ENCODE results near the gene CD247. TPM values are rescaled to one million over a fixed set of nuclear protein-coding genes. Genes with fewer than 3 reads are reported as not detected.

CD247 gene
- total RNA-seq, 1 experiment from 2014 or later, result 0.44 TPM

DNA sequence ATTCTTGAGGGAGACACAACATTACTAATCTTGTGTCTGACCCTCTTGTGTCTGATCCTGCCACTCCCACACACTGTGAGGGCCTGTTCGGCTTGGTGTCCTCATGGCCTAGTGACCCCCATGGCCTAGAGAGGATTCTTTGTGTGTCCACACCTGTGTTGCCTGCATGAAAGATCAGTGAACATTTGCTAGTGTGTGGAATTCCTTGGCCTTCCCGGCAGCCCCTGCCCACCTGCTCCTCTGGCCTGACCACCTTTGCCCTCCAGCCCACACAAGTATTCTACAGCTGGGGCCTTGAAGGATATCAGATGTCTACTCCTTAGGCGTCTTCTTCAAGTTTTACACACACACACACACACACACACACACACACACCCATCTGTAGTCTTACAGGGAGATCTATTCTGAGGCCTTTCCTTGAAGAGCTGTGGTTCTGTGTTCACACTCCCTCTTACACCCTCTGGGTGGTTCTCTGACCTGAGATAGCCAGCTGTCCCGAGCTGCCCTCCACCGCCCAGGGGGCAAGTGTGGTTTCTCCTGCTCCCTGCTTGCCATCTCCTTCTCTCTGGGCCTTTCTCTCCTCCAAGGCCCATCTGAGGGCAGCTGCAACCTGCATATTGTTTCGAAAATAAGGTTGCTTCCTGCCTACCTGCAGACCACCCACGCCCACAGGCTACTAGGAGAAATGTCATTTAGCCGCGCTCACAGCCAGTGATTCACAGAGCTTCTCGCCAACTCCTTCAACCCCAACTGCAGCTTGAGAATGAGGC lies 45.4 kb downstream of the CD247 start:
- BruUV-seq (replicated peaks), result no TSS peak
- in situ Hi-C loops (cut with HindIII; ENCODE audit: low pct_unique_long_range_greater_than_20kb, low sequenced_read_pairs) (no loop called here), intact Hi-C loops (cut with micrococcal nuclease; ENCODE audit: unreplicated experiment) (no loop called here)
- DNase-seq (ENCODE audit: low read depth, low spot score), result no peak
- ChIA-PET CTCF (no interaction called here), POLR2A (no interaction called here)
- Histone ChIP-seq H3K27me3 (ENCODE audit: control insufficient read depth, insufficient read depth, low read length) (no peaks in the 10 kb centered on the region), H3K27ac (ENCODE audit: low read length) (no peak overlapping the region), H3K4me3 (ENCODE audit: low read depth in 2 of 2, low read length in 2 of 2) (no peak overlapping the region), H3K4me1 (ENCODE audit: control insufficient read depth, insufficient read depth, low read length) (no peaks in the 10 kb centered on the region), H3K36me3 (ENCODE audit: control insufficient read depth, insufficient read depth, low read length) (no peaks in the 10 kb centered on the region), H3K9me3 (ENCODE audit: control insufficient read depth, insufficient read depth, low read depth, low read length) (no peaks in the 10 kb centered on the region)
- TF ChIP-seq TCF7L2 (IDR thresholded peaks at IDR 0.05; ENCODE audit: low read depth, low read length), result no peak
- no peak for TF ChIP-seq POLR2AphosphoS5 (IDR thresholded peaks at IDR 0.05; ENCODE audit: low read depth, low read length)
- no peak for TF ChIP-seq SIN3A (IDR thresholded peaks at IDR 0.05; ENCODE audit: borderline replicate concordance, insufficient read depth, low read depth, low read length)
- TF ChIP-seq, protein P1, sequence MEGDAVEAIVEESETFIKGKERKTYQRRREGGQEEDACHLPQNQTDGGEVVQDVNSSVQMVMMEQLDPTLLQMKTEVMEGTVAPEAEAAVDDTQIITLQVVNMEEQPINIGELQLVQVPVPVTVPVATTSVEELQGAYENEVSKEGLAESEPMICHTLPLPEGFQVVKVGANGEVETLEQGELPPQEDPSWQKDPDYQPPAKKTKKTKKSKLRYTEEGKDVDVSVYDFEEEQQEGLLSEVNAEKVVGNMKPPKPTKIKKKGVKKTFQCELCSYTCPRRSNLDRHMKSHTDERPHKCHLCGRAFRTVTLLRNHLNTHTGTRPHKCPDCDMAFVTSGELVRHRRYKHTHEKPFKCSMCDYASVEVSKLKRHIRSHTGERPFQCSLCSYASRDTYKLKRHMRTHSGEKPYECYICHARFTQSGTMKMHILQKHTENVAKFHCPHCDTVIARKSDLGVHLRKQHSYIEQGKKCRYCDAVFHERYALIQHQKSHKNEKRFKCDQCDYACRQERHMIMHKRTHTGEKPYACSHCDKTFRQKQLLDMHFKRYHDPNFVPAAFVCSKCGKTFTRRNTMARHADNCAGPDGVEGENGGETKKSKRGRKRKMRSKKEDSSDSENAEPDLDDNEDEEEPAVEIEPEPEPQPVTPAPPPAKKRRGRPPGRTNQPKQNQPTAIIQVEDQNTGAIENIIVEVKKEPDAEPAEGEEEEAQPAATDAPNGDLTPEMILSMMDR (IDR thresholded peaks at IDR 0.05), result no peak
- TF ChIP-seq, protein P2, sequence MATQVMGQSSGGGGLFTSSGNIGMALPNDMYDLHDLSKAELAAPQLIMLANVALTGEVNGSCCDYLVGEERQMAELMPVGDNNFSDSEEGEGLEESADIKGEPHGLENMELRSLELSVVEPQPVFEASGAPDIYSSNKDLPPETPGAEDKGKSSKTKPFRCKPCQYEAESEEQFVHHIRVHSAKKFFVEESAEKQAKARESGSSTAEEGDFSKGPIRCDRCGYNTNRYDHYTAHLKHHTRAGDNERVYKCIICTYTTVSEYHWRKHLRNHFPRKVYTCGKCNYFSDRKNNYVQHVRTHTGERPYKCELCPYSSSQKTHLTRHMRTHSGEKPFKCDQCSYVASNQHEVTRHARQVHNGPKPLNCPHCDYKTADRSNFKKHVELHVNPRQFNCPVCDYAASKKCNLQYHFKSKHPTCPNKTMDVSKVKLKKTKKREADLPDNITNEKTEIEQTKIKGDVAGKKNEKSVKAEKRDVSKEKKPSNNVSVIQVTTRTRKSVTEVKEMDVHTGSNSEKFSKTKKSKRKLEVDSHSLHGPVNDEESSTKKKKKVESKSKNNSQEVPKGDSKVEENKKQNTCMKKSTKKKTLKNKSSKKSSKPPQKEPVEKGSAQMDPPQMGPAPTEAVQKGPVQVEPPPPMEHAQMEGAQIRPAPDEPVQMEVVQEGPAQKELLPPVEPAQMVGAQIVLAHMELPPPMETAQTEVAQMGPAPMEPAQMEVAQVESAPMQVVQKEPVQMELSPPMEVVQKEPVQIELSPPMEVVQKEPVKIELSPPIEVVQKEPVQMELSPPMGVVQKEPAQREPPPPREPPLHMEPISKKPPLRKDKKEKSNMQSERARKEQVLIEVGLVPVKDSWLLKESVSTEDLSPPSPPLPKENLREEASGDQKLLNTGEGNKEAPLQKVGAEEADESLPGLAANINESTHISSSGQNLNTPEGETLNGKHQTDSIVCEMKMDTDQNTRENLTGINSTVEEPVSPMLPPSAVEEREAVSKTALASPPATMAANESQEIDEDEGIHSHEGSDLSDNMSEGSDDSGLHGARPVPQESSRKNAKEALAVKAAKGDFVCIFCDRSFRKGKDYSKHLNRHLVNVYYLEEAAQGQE (IDR thresholded peaks at IDR 0.05; ENCODE audit: insufficient read depth in 1 of 2, low read depth in 2 of 2, low read length in 1 of 2), result no peak
- ATAC-seq, result no peak

DNA sequence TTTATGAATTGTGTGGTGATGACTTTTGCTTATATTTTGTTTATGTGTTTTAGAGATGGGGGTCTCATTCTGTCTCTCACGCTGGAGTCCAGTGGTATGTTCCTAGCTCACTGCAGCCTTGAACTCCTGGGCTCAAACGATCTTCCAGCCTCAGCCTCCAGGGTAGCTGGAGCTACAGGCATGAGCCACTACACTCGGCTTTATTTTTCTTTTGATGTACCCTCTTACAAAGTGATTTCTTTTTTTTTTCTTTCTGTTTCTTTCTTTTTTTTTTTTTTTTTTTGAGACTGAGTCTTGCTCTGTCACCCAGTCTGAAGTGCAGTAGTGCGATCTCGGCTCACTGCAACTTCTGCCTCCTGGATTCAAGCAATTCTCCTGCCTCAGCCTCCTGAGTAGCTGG lies 46.8 kb downstream of the CD247 start:
- no peaks in the 10 kb centered on the region for H3K4me1 ChIP-seq (ENCODE audit: control insufficient read depth, insufficient read depth, low read length)
- H3K4me3 ChIP-seq (ENCODE audit: low read depth in 2 of 2, low read length in 2 of 2), result no peak overlapping the region
- no peaks in the 10 kb centered on the region for H3K9me3 ChIP-seq (ENCODE audit: control insufficient read depth, insufficient read depth, low read depth, low read length)
- H3K27me3 ChIP-seq (ENCODE audit: control insufficient read depth, insufficient read depth, low read length), result no peaks in the 10 kb centered on the region
- no peak for TF ChIP-seq TCF7L2 (IDR thresholded peaks at IDR 0.05; ENCODE audit: low read depth, low read length)
- TF ChIP-seq POLR2AphosphoS5 (IDR thresholded peaks at IDR 0.05; ENCODE audit: low read depth, low read length), result no peak
- TF ChIP-seq, protein P1 (IDR thresholded peaks at IDR 0.05), result no peak
- TF ChIP-seq, protein P2 (IDR thresholded peaks at IDR 0.05; ENCODE audit: insufficient read depth in 1 of 2, low read depth in 2 of 2, low read length in 1 of 2), result no peak
- no peak for TF ChIP-seq SIN3A (IDR thresholded peaks at IDR 0.05; ENCODE audit: borderline replicate concordance, insufficient read depth, low read depth, low read length)
- CTCF ChIA-PET, result no interaction called here
- in situ Hi-C loops (cut with HindIII; ENCODE audit: low pct_unique_long_range_greater_than_20kb, low sequenced_read_pairs), result no loop called here
- intact Hi-C loops (cut with micrococcal nuclease; ENCODE audit: unreplicated experiment), result no loop called here
- no TSS peak for BruUV-seq (replicated peaks)
- no peaks in the 10 kb centered on the region for H3K36me3 ChIP-seq (ENCODE audit: control insufficient read depth, insufficient read depth, low read length)
- no peak for DNase-seq (ENCODE audit: low read depth, low spot score)
- H3K27ac ChIP-seq (ENCODE audit: low read length), result no peak overlapping the region
- ATAC-seq, result no peak
- POLR2A ChIA-PET, result no interaction called here

Measured in Panc1 (cell line).